ENCODE data around the gene DIAPH3. TPM values are rescaled to one million over a fixed set of nuclear protein-coding genes. Genes with fewer than 3 reads are reported as not detected.

DIAPH3 gene
- total RNA-seq, 1 experiment from 2014 or later, result 62.3 TPM

DNA sequence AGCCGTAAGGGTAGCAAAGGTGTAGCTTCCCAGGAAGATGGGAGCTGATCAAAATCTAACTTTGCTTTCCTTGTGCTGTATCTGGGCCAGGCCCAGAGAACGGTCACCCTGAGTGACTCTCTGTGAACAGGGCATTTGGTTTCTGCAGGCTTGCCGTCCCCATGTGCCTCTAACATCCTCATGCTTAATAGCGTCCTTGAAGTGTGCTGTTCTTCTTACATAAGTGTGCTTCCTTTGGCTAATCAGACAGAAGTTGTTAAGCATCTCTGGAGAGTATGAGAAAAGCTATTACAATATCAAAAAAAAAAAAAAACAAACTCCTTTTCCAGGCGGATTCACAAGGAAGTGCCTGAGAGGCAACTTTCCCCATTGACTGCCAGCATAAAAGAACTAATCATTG is 503.7 kb downstream of the DIAPH3 start:
- peaks cover 15% of the 10 kb centered on the region for H3K4me1 ChIP-seq (ENCODE audit: insufficient read depth, low read length, poor library complexity, severe bottlenecking)
- no peaks in the 10 kb centered on the region for H3K27me3 ChIP-seq (replicated peaks; ENCODE audit: insufficient read depth, low read depth, low read length, poor library complexity)
- CTCF ChIA-PET, result interaction anchor here (0.6 kb wide), 1 partner anchor 186 kb away, joined by 4 read pairs; no protein-coding TSS in a partner anchor
- no peak for TF ChIP-seq EZH2 (IDR thresholded peaks at IDR 0.05; ENCODE audit: borderline replicate concordance, low read depth, low read length, poor library complexity, severe bottlenecking)
- TF ChIP-seq, protein P1, sequence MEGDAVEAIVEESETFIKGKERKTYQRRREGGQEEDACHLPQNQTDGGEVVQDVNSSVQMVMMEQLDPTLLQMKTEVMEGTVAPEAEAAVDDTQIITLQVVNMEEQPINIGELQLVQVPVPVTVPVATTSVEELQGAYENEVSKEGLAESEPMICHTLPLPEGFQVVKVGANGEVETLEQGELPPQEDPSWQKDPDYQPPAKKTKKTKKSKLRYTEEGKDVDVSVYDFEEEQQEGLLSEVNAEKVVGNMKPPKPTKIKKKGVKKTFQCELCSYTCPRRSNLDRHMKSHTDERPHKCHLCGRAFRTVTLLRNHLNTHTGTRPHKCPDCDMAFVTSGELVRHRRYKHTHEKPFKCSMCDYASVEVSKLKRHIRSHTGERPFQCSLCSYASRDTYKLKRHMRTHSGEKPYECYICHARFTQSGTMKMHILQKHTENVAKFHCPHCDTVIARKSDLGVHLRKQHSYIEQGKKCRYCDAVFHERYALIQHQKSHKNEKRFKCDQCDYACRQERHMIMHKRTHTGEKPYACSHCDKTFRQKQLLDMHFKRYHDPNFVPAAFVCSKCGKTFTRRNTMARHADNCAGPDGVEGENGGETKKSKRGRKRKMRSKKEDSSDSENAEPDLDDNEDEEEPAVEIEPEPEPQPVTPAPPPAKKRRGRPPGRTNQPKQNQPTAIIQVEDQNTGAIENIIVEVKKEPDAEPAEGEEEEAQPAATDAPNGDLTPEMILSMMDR (conservative IDR thresholded peaks at IDR 0.05; ENCODE audit: low read depth, low read length), result no peak
- intact Hi-C loops (cut with micrococcal nuclease; ENCODE audit: unreplicated experiment), result no loop called here
- no peak overlapping the region for H3K4me3 ChIP-seq (ENCODE audit: low read depth, low read length, poor library complexity, severe bottlenecking)
- no peak for DNase-seq (ENCODE audit: low spot score)
- H3K27ac ChIP-seq (ENCODE audit: low read depth, low read length, poor library complexity, severe bottlenecking), result no peak overlapping the region
- BruUV-seq (replicated peaks), result no TSS peak
- POLR2A ChIA-PET (ENCODE audit: low non-redundant PET), result no interaction called here
- peaks cover 5% of the 10 kb centered on the region for H3K36me3 ChIP-seq (ENCODE audit: insufficient read depth, low read length, poor library complexity, severe bottlenecking)
- H3K9me3 ChIP-seq (ENCODE audit: low read depth, low read length, poor library complexity, severe bottlenecking), result no peaks in the 10 kb centered on the region

DNA sequence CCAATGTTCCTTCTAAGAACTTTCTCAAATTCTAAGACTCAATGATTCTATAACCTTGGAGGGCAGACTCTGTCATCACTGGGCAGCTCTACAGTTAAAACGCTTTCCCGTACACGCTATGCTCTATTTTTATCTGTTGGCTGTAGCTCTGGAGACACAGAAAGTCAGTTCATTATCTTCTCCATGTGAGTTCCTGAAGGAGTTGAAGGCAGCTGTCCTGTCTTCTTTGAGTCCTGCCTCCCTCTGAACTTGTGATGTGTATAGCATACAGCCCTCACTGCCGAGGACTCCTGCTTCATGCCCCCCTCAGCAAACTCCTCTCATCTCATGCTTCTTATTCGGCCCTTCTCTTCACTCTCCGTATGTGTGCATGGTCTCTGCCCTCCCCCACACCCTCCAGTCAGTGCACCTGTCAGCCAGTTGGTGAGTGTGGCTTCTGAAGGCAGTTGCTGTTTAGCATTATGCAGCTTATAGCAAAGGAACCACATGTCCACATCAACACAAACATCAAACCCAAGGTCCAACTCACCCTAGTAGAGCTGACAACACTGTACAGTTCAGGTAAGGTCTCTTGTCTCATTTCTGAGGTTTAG is 504.9 kb downstream of the DIAPH3 start:
- Histone ChIP-seq H3K36me3 (ENCODE audit: insufficient read depth, low read length, poor library complexity, severe bottlenecking) (peaks cover 4% of the 10 kb centered on the region), H3K27me3 (replicated peaks; ENCODE audit: insufficient read depth, low read depth, low read length, poor library complexity) (no peaks in the 10 kb centered on the region), H3K4me3 (ENCODE audit: low read depth, low read length, poor library complexity, severe bottlenecking) (no peak overlapping the region), H3K27ac (ENCODE audit: low read depth, low read length, poor library complexity, severe bottlenecking) (no peak overlapping the region), H3K4me1 (ENCODE audit: insufficient read depth, low read length, poor library complexity, severe bottlenecking) (peaks cover 12% of the 10 kb centered on the region), H3K9me3 (ENCODE audit: low read depth, low read length, poor library complexity, severe bottlenecking) (no peaks in the 10 kb centered on the region)
- ChIA-PET CTCF (no interaction called here), POLR2A (ENCODE audit: low non-redundant PET) (no interaction called here)
- intact Hi-C loops (cut with micrococcal nuclease; ENCODE audit: unreplicated experiment), result no loop called here
- no peak for TF ChIP-seq EZH2 (IDR thresholded peaks at IDR 0.05; ENCODE audit: borderline replicate concordance, low read depth, low read length, poor library complexity, severe bottlenecking)
- TF ChIP-seq, protein P1 (conservative IDR thresholded peaks at IDR 0.05; ENCODE audit: low read depth, low read length), result no peak
- no peak for DNase-seq (ENCODE audit: low spot score)
- no TSS peak for BruUV-seq (replicated peaks)

DNA sequence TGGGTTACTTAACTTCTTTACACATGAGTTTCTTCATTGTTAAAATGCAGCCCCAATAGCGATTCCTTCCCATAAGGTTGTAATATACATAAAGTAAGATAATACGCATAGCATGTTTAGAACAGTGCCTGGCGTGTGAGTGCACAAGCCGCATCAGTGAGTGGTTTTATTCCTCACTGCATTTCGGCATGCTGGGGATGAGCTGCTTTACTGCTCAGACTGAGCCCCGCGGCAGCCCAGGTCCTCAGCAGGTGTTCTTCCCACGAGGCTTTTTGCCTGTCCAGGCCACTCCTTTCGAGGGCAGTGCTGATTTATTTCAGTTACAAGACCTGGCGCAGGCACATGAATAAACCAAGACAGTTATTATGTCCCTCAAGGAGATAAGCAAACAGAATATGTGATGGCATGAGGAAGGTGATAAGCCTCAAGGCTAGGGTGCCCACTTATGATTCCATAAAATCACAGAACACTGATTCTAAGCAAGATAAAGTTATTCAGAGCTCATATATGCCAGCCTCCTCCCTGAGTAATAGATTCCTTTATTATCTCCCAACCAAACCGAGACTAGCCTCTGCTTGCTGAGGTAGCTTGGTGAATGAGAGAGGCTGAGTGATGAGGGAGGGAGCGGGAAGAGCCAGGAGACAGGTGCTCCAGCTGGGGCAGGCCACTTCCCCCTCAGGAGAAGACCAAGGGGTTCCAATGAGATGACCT is 505.5 kb downstream of the DIAPH3 start:
- POLR2A ChIA-PET (ENCODE audit: low non-redundant PET), result no interaction called here
- BruUV-seq (replicated peaks), result no TSS peak
- Histone ChIP-seq H3K9me3 (ENCODE audit: low read depth, low read length, poor library complexity, severe bottlenecking) (no peaks in the 10 kb centered on the region), H3K27me3 (replicated peaks; ENCODE audit: insufficient read depth, low read depth, low read length, poor library complexity) (no peaks in the 10 kb centered on the region), H3K27ac (ENCODE audit: low read depth, low read length, poor library complexity, severe bottlenecking) (no peak overlapping the region), H3K36me3 (ENCODE audit: insufficient read depth, low read length, poor library complexity, severe bottlenecking) (no peaks in the 10 kb centered on the region), H3K4me1 (ENCODE audit: insufficient read depth, low read length, poor library complexity, severe bottlenecking) (peaks cover 12% of the 10 kb centered on the region), H3K4me3 (ENCODE audit: low read depth, low read length, poor library complexity, severe bottlenecking) (no peak overlapping the region)
- DNase-seq (ENCODE audit: low spot score), result no peak
- TF ChIP-seq EZH2 (IDR thresholded peaks at IDR 0.05; ENCODE audit: borderline replicate concordance, low read depth, low read length, poor library complexity, severe bottlenecking), result no peak
- TF ChIP-seq, protein P1 (conservative IDR thresholded peaks at IDR 0.05; ENCODE audit: low read depth, low read length), result no peak
- intact Hi-C loops (cut with micrococcal nuclease; ENCODE audit: unreplicated experiment), result no loop called here
- CTCF ChIA-PET, result no interaction called here

Data from A673 (cell line).